ENCODE results near the gene MLST8.

MLST8 gene

DNA sequence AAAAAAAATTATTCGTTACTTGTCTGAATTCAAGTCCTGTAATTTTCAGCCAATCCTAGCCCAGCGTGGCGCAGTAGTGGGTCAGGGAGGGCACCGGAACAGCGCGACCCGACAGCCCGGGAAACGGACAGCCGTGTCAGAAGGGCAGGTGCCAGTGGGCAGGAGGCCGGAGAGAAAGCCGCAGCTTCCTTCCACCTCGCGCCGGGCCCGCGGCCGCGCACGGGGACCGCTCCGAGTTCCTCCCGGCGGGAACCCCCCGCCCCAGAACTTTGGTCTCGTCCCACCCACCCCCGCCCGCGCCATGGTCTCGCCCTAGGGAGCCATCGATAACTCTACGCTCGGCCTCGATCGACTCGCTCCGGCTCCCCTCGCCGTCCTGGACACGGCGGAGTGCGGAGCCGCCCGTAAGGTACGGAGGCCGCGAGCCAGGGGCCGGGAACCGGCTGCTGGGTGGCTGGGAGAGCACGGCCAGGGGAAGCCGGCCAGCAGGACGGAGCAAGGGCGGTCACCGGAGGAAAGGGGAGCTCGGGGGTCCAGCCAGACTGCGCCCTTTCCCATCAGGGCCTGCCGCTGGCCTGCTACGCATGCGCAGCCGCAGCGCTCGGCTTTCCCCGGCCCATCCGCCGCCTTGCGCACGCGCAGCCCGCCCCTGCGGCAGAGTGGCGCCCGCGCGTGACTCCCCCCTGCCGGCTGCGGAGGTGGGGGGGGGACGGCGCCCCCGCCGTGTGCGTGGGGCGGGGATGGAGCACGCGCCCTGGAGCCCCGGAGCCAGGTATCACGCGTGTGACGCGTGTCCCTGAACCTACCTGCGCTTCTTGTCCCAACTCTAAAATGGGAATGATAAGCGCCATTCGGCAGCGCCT lies at the start of gene MLST8:
MLST8 (plus strand) TSS at position 351 of the 863 bp plus-strand sequence. CDS start 632 bp downstream, outside the sequence.
- Mint-ChIP-seq H3K4me3 (peak within 1 kb of the TSS; percentile 90), H3K9me3 (ENCODE audit: low read depth) (no peaks in the 10 kb centered on the region), H3K27ac (peak within 1 kb of the TSS; percentile 88)

DNA sequence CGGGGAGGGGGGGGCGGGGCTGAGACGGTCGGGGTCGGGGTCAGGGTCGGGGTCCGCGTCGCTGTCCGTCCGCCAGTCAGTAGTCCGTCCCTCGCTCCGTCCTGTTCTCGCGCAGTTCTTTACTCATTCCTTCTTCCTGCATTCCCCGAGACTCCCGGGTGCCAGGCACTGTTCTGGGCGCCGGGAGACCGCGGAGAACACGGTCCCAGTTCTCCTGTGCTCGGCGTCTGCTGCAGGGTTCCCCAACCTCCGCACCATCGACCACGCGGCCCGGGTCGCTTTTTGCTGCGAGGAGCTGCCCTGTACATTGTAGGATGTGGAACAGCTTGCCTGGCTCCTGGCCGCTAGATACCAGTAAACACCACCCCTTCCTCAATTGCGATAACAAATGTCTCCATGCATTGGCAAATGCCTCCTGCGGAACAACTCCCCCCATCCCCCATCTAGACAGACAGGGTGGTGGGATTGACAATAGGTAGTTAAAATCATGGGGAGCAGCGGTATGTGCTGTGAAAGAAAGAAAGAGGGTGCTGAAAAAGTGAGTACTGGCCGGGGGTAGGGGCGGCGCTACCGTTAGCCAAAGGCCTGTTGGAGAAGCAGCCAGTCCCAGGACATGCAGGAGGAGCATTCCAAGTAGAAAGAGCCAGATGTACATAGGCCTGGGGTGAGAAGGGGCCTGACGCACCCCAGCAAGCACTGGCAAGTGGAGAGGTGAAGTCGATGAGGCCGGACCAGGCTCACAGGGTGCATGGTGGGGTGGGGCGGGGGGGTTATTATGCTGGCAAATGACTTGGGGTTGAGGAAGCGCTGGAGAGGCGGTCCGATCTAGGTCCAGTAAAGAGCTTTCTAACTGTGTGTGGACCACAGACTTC lies 49.0 kb upstream of the MLST8 start:
- peaks cover 31% of the 10 kb centered on the region for H3K4me1 Mint-ChIP-seq (ENCODE audit: low read depth)
- H3K27me3 Mint-ChIP-seq, result no peaks in the 10 kb centered on the region
- H3K36me3 Mint-ChIP-seq, result peaks cover 10% of the 10 kb centered on the region
- peak overlapping the region; percentile 98 for H3K4me3 Mint-ChIP-seq
- peak overlapping the region; percentile 95 for H3K27ac Mint-ChIP-seq
- no peaks in the 10 kb centered on the region for H3K9me3 Mint-ChIP-seq (ENCODE audit: low read depth)

More for the DNA sequence above, at the start of gene MLST8:
- H3K4me1 Mint-ChIP-seq (ENCODE audit: low read depth), result peaks cover 15% of the 10 kb centered on the region
- H3K36me3 Mint-ChIP-seq, result peaks cover 5% of the 10 kb centered on the region
- H3K27me3 Mint-ChIP-seq, result no peaks in the 10 kb centered on the region

- Mint-ChIP-seq H3K36me3 (peaks cover 9% of the 10 kb centered on the region), H3K27me3 (no peaks in the 10 kb centered on the region), H3K4me1 (ENCODE audit: low read depth) (peaks cover 26% of the 10 kb centered on the region), H3K9me3 (ENCODE audit: low read depth) (no peaks in the 10 kb centered on the region), H3K27ac (no peak overlapping the region), H3K4me3 (peak overlapping the region; percentile 98)
These were observed 48.4 kb upstream of the MLST8 start for GRCh38 chr16:2156849-2157224.

- H3K27ac Mint-ChIP-seq, result peak overlapping the region; percentile 46
These were observed 47.6 kb upstream of the MLST8 start for GRCh38 chr16:2157480-2158261.

GRCh38 chr16:2158262-2158638 lies 47.0 kb upstream of the MLST8 start:
- no peaks in the 10 kb centered on the region for H3K9me3 Mint-ChIP-seq (ENCODE audit: low read depth)
- H3K4me3 Mint-ChIP-seq, result no peak overlapping the region
- peaks cover 9% of the 10 kb centered on the region for H3K36me3 Mint-ChIP-seq
- H3K27ac Mint-ChIP-seq, result peak overlapping the region; percentile 46
- H3K4me1 Mint-ChIP-seq (ENCODE audit: low read depth), result peaks cover 23% of the 10 kb centered on the region
- H3K27me3 Mint-ChIP-seq, result no peaks in the 10 kb centered on the region

More at GRCh38 chr16:2157480-2158261, 47.6 kb upstream of the MLST8 start:
- Mint-ChIP-seq H3K27me3 (no peaks in the 10 kb centered on the region), H3K9me3 (ENCODE audit: low read depth) (no peaks in the 10 kb centered on the region), H3K4me1 (ENCODE audit: low read depth) (peaks cover 23% of the 10 kb centered on the region), H3K36me3 (peaks cover 9% of the 10 kb centered on the region), H3K4me3 (peak overlapping the region; percentile 98)

- Mint-ChIP-seq H3K4me1 (ENCODE audit: low read depth) (peaks cover 21% of the 10 kb centered on the region), H3K4me3 (no peak overlapping the region), H3K27me3 (no peaks in the 10 kb centered on the region), H3K36me3 (peaks cover 3% of the 10 kb centered on the region), H3K9me3 (ENCODE audit: low read depth) (no peaks in the 10 kb centered on the region), H3K27ac (no peak overlapping the region)
These were observed 45.9 kb upstream of the MLST8 start for GRCh38 chr16:2159175-2159838.

- no peak overlapping the region for H3K27ac Mint-ChIP-seq
- H3K36me3 Mint-ChIP-seq, result no peaks in the 10 kb centered on the region
- no peaks in the 10 kb centered on the region for H3K9me3 Mint-ChIP-seq (ENCODE audit: low read depth)
- H3K4me3 Mint-ChIP-seq, result no peak overlapping the region
- H3K4me1 Mint-ChIP-seq (ENCODE audit: low read depth), result peaks cover 21% of the 10 kb centered on the region
- no peaks in the 10 kb centered on the region for H3K27me3 Mint-ChIP-seq
These were observed 44.2 kb upstream of the MLST8 start for GRCh38 chr16:2160915-2161551.

- no peaks in the 10 kb centered on the region for H3K27me3 Mint-ChIP-seq
- peaks cover 14% of the 10 kb centered on the region for H3K4me1 Mint-ChIP-seq (ENCODE audit: low read depth)
- no peak overlapping the region for H3K27ac Mint-ChIP-seq
- no peaks in the 10 kb centered on the region for H3K9me3 Mint-ChIP-seq (ENCODE audit: low read depth)
- H3K4me3 Mint-ChIP-seq, result no peak overlapping the region
- H3K36me3 Mint-ChIP-seq, result no peaks in the 10 kb centered on the region
These were observed 43.3 kb upstream of the MLST8 start for GRCh38 chr16:2161911-2162310.

- no peaks in the 10 kb centered on the region for H3K9me3 Mint-ChIP-seq (ENCODE audit: low read depth)
- H3K4me1 Mint-ChIP-seq (ENCODE audit: low read depth), result peaks cover 7% of the 10 kb centered on the region
- no peak overlapping the region for H3K4me3 Mint-ChIP-seq
- H3K36me3 Mint-ChIP-seq, result no peaks in the 10 kb centered on the region
- no peak overlapping the region for H3K27ac Mint-ChIP-seq
- no peaks in the 10 kb centered on the region for H3K27me3 Mint-ChIP-seq
These were observed 42.6 kb upstream of the MLST8 start for GRCh38 chr16:2162676-2163118.

GRCh38 chr16:2163211-2163881 lies 41.9 kb upstream of the MLST8 start:
- H3K4me1 Mint-ChIP-seq (ENCODE audit: low read depth), result peaks cover 3% of the 10 kb centered on the region
- H3K4me3 Mint-ChIP-seq, result no peak overlapping the region
- no peaks in the 10 kb centered on the region for H3K27me3 Mint-ChIP-seq
- no peak overlapping the region for H3K27ac Mint-ChIP-seq
- H3K36me3 Mint-ChIP-seq, result no peaks in the 10 kb centered on the region
- H3K9me3 Mint-ChIP-seq (ENCODE audit: low read depth), result no peaks in the 10 kb centered on the region

- Mint-ChIP-seq H3K36me3 (no peaks in the 10 kb centered on the region), H3K9me3 (ENCODE audit: low read depth) (no peaks in the 10 kb centered on the region), H3K27ac (no peak overlapping the region), H3K4me3 (no peak overlapping the region), H3K4me1 (ENCODE audit: low read depth) (no peaks in the 10 kb centered on the region), H3K27me3 (no peaks in the 10 kb centered on the region)
These were observed 39.4 kb upstream of the MLST8 start for GRCh38 chr16:2165861-2166260.

- Mint-ChIP-seq H3K27ac (no peak overlapping the region), H3K4me1 (ENCODE audit: low read depth) (no peaks in the 10 kb centered on the region), H3K9me3 (ENCODE audit: low read depth) (no peaks in the 10 kb centered on the region), H3K36me3 (no peaks in the 10 kb centered on the region), H3K4me3 (no peak overlapping the region), H3K27me3 (no peaks in the 10 kb centered on the region)
These were observed 38.8 kb upstream of the MLST8 start for GRCh38 chr16:2166263-2167067.
